Natural killer cell (primary cell): ENCODE data around the gene RHOD. TPM values are rescaled to one million over a fixed set of nuclear protein-coding genes. Genes with fewer than 3 reads are reported as not detected.

ENCODE experiments used
- ATAC-seq, 3 donors: fragments of 150-1000 bp in 2 of 3; fragments of 200-7000 bp in 1 of 3; cut with Tn5 transposase; 1 replicate in 1 of 3; 2 replicates in 2 of 3; pipeline ENCODE4 v1.10.0; 2021; ENCODE audit warnings: mild to moderate bottlenecking in 2 of 3, moderate library complexity in 2 of 3
- DNase-seq, 2 donors: peaks; one replicate each; pipeline versions ENCODE4 v3.0.0 to v3.0.0-alpha.2; 2013 to 2021; ENCODE audit warnings: mixed read lengths in 1 of 2
- H3K27ac ChIP-seq: one replicate; pipeline ENCODE4 v1.5.1; 2013; ENCODE audit warnings: mild to moderate bottlenecking, low read length
- H3K27me3 ChIP-seq: one replicate; pipeline ENCODE4 v1.6.1; 2013; ENCODE audit warnings: low read length; ENCODE audit not compliant: control insufficient read depth, insufficient read depth
- H3K36me3 ChIP-seq: one replicate; pipeline ENCODE4 v1.6.1; 2013; ENCODE audit warnings: low read length; ENCODE audit not compliant: control insufficient read depth, insufficient read depth
- H3K4me1 ChIP-seq: one replicate; pipeline ENCODE4 v1.6.1; 2013; ENCODE audit warnings: low read length; ENCODE audit not compliant: control insufficient read depth, insufficient read depth
- H3K4me3 ChIP-seq: one replicate; pipeline ENCODE4 v1.5.1; 2013; ENCODE audit warnings: low read length
- H3K9me3 ChIP-seq: one replicate; pipeline ENCODE4 v1.6.1; 2013; ENCODE audit warnings: low read length; ENCODE audit not compliant: control insufficient read depth, insufficient read depth
- H3K27ac Mint-ChIP-seq, 2 donors: one replicate each; pipeline ENCODE4 v1.8.0; 2022; ENCODE audit warnings: mild to moderate bottlenecking in 2 of 2, mixed read lengths in 2 of 2, moderate library complexity in 1 of 2
- H3K27me3 Mint-ChIP-seq, 2 donors: one replicate each; pipeline ENCODE4 v1.8.0; 2022; ENCODE audit warnings: low read depth in 2 of 2, mixed read lengths in 2 of 2
- H3K36me3 Mint-ChIP-seq: one replicate; pipeline ENCODE4 v1.8.0; 2022; ENCODE audit warnings: mixed read lengths
- H3K4me1 Mint-ChIP-seq, 2 donors: one replicate each; pipeline ENCODE4 v1.8.0; 2022; ENCODE audit warnings: mixed read lengths in 2 of 2
- H3K4me3 Mint-ChIP-seq: one replicate; pipeline ENCODE4 v1.8.0; 2022; ENCODE audit warnings: mild to moderate bottlenecking, moderate library complexity, mixed read lengths
- H3K9me3 Mint-ChIP-seq, 2 donors: one replicate each; pipeline ENCODE4 v1.8.0; 2022; ENCODE audit warnings: mixed read lengths in 2 of 2
- CTCF ChIP-seq: fragments of 200-600 bp; IDR thresholded peaks from one replicate; pipeline ENCODE4 v1.8.0; 2022; ENCODE audit warnings: antibody characterized with exemption
- WGBS: methylation state at CpG from one replicate; pipeline ENCODE4 v1.1.7; 2013; ENCODE audit warnings: missing lambda C conversion rate; ENCODE audit not compliant: insufficient coverage; 5-methylcytosine and 5-hydroxymethylcytosine counted together
- intact Hi-C: fragments of 100-400 bp; cut with micrococcal nuclease; formaldehyde crosslinking; loops from one replicate; pipeline ENCODE4 v1.14.2; 2022
- total RNA-seq, 4 donors: library from RNA; stranded (reverse); fragments of 120-200 nt in 1 of 4; gene quantifications; one replicate each; pipeline versions ENCODE4 v1.2.3 to v1.2.4, GENCODE V29; 2013 to 2022

RHOD gene
- total RNA-seq, 3 donors from 2014 or later (not counting 1 experiment from before 2014, with no cell fraction given), result not detected

GRCh38 chr11:67020949-67021348 is 35.7 kb upstream of the RHOD start:
- intact Hi-C loops, result no loop called here
- DNase-seq (no peak), ATAC-seq (no peak)
- WGBS, result 86% methylated on average over 6 of the region's 6 CpGs
- no peaks in the 10 kb centered on the region for H3K9me3 ChIP-seq
- H3K4me1 ChIP-seq, result peaks cover 28% of the 10 kb centered on the region
- H3K36me3 ChIP-seq, result no peaks in the 10 kb centered on the region
- no peak overlapping the region for H3K4me3 ChIP-seq
- no peaks in the 10 kb centered on the region for H3K9me3 Mint-ChIP-seq
- H3K36me3 Mint-ChIP-seq, result no peaks in the 10 kb centered on the region
- H3K4me1 Mint-ChIP-seq, result peaks cover 12 to 29% of the 10 kb centered on the region in 2 donors
- peaks cover 25 to 27% of the 10 kb centered on the region in 2 donors for H3K27me3 Mint-ChIP-seq
- H3K27ac ChIP-seq, result no peak overlapping the region
- H3K27ac Mint-ChIP-seq, result no peak overlapping the region
- peaks cover 20% of the 10 kb centered on the region for H3K27me3 ChIP-seq
- TF ChIP-seq CTCF, result no peak
- H3K4me3 Mint-ChIP-seq, result no peak overlapping the region

GRCh38 chr11:67022341-67022933 is 34.2 kb upstream of the RHOD start:
- Mint-ChIP-seq H3K36me3 (no peaks in the 10 kb centered on the region), H3K27ac (no peak overlapping the region), H3K9me3 (no peaks in the 10 kb centered on the region), H3K4me3 (peak overlapping the region; percentile 63), H3K4me1 (peaks cover 12 to 29% of the 10 kb centered on the region in 2 donors), H3K27me3 (peaks cover 25 to 27% of the 10 kb centered on the region in 2 donors)
- 47% methylated on average over 20 of the region's 20 CpGs for WGBS
- Histone ChIP-seq H3K9me3 (no peaks in the 10 kb centered on the region), H3K27me3 (peaks cover 20% of the 10 kb centered on the region), H3K27ac (no peak overlapping the region), H3K36me3 (no peaks in the 10 kb centered on the region), H3K4me1 (peaks cover 29% of the 10 kb centered on the region), H3K4me3 (no peak overlapping the region)
- ATAC-seq (no peak), DNase-seq (no peak)
- intact Hi-C loops, result no loop called here
- no peak for TF ChIP-seq CTCF

- intact Hi-C loops, result no loop called here
- H3K36me3 ChIP-seq, result no peaks in the 10 kb centered on the region
- Mint-ChIP-seq H3K4me1 (peaks cover 12 to 29% of the 10 kb centered on the region in 2 donors), H3K9me3 (no peaks in the 10 kb centered on the region), H3K36me3 (no peaks in the 10 kb centered on the region), H3K4me3 (peak within 1 kb of the TSS; percentile 84), H3K27ac (no peak within 1 kb of the TSS), H3K27me3 (peaks cover 25 to 27% of the 10 kb centered on the region in 2 donors)
- H3K4me1 ChIP-seq, result peaks cover 33% of the 10 kb centered on the region
- DNase-seq (peak in 1 of 2 donors; percentile 34), ATAC-seq (peak in 2 of 3 donors; percentile 38 to 57)
- no peak within 1 kb of the TSS for H3K4me3 ChIP-seq
- H3K27me3 ChIP-seq, result peaks cover 20% of the 10 kb centered on the region
- H3K9me3 ChIP-seq, result no peaks in the 10 kb centered on the region
- WGBS, result 4% methylated on average over 118 of the region's 118 CpGs
- H3K27ac ChIP-seq, result no peak within 1 kb of the TSS
- TF ChIP-seq CTCF, result no peak
Measured at GRCh38 chr11:67022961-67023956, 33.4 kb upstream of the RHOD start, which contains the start of gene SYT12. Gene SYT12, plus strand, starts transcription at chr11:67023134. Its CDS starts 7,011 bp downstream, at chr11:67030145.
